COLO668 (cell line): ENCODE data around the gene MAD1L1.

Source experiments
- DNase-seq: peaks from one replicate; lab custom pipeline; 2025; ENCODE audit not compliant: unreplicated experiment; lab: John Stamatoyannopoulos, UW

MAD1L1 gene

GRCh38 chr7:1948887-1949680, 283.7 kb downstream of the MAD1L1 start:
- DNase-seq = no peak

- no peak for DNase-seq
These were observed 284.4 kb downstream of the MAD1L1 start for GRCh38 chr7:1948301-1948796.

- no peak for DNase-seq
These were observed 285.0 kb downstream of the MAD1L1 start for GRCh38 chr7:1947586-1948217.

- DNase-seq = no peak
These were observed 285.8 kb downstream of the MAD1L1 start for GRCh38 chr7:1946773-1947450.

- no peak for DNase-seq
These were observed 286.5 kb downstream of the MAD1L1 start for GRCh38 chr7:1946025-1946772.

- DNase-seq = no peak
These were observed 287.2 kb downstream of the MAD1L1 start for GRCh38 chr7:1945558-1945957.

- DNase-seq = no peak
These were observed 288.0 kb downstream of the MAD1L1 start for GRCh38 chr7:1944619-1945210.

GRCh38 chr7:1943933-1944618, 288.7 kb downstream of the MAD1L1 start:
- DNase-seq = no peak

GRCh38 chr7:1943326-1943725, 289.4 kb downstream of the MAD1L1 start:
- no peak for DNase-seq

GRCh38 chr7:1942941-1943289, 289.8 kb downstream of the MAD1L1 start:
- no peak for DNase-seq

GRCh38 chr7:1942243-1942940, 290.4 kb downstream of the MAD1L1 start:
- peak; percentile 82 for DNase-seq

GRCh38 chr7:1941464-1942242, 291.1 kb downstream of the MAD1L1 start:
- DNase-seq = peak; percentile 82

- DNase-seq = no peak
These were observed 291.9 kb downstream of the MAD1L1 start for GRCh38 chr7:1940863-1941262.

- peak; percentile 64 for DNase-seq
These were observed 292.4 kb downstream of the MAD1L1 start for GRCh38 chr7:1940402-1940786.

GRCh38 chr7:1939434-1940401, 293.0 kb downstream of the MAD1L1 start:
- no peak for DNase-seq

GRCh38 chr7:1938788-1939433, 293.8 kb downstream of the MAD1L1 start:
- peak; percentile 29 for DNase-seq

GRCh38 chr7:1937252-1937605, 295.5 kb downstream of the MAD1L1 start:
- DNase-seq = no peak
